Left cardiac atrium (tissue), 4 donors: Measurements from ENCODE around the gene SLC4A1AP. TPM values are rescaled to one million over a fixed set of nuclear protein-coding genes. Genes with fewer than 3 reads are reported as not detected.
"Not testable (repeated sequence)": the region's sequence is repeated elsewhere in the genome, so short reads cannot be mapped to it uniquely, and the experiment has no call there.

Experiments used
- ATAC-seq, 2 donors: fragments of 200-7000 bp; cut with Tn5 transposase; one replicate each; pipeline ENCODE4 v1.9.1; 2020; ENCODE audit warnings: mild to moderate bottlenecking in 2 of 2, moderate library complexity in 2 of 2
- DNase-seq: peaks from one replicate; pipeline ENCODE4 v3.0.0-alpha.2; 2020
- intact Hi-C, 2 donors: fragments of 100-400 bp; cut with DNase I; formaldehyde crosslinking; loops; one replicate each; pipeline versions ENCODE4 v1.14.1 to v1.15.1; 2022 to 2023
- total RNA-seq, 2 donors: library from RNA; stranded (reverse); fragmentation: NEBNext Ultra II Directional; extraction: Animal tissue kit (Norgen Biotek cat#: 25700); gene quantifications; one replicate each; pipeline ENCODE4 v1.2.1, GENCODE V29; 2021
- donor health status: DM: no; HTN: yes; CAD: no.
- donor health status: DM: no; HTN: yes; CAD: no; lungs with severe emphysema.
- donor health status: DM: yes; HTN: yes; CAD: no.
- donor health status: Dilated cardiomyopathy.

SLC4A1AP gene
- total RNA-seq, 2 donors from 2014 or later = 16.5 to 20.7 TPM

GRCh38 chr2:27647737-27648136, 16.0 kb upstream of the SLC4A1AP start:
- no peak for DNase-seq
- intact Hi-C loops = no loop called here
- ATAC-seq = no peak

DNA sequence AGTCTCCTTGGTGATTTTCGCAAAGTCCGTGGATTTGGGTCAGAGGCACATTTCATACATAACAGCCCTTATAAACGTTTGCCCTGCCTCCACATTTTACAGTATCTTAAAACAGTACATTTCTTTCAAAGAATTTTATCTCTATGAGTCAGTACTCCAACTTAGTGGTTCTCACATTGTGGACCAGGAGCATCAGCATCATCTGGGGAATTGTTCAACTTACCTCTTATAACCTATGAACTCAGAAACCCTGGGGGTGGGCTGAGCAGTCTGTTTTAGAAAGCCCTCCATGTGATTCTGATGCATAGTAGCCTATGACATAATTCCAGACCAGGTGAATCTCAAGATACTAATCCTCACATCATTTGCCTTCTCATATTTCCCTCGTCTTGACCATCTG, 12.6 kb upstream of the SLC4A1AP start:
- ATAC-seq = no peak
- intact Hi-C loops = no loop called here
- no peak for DNase-seq

DNA sequence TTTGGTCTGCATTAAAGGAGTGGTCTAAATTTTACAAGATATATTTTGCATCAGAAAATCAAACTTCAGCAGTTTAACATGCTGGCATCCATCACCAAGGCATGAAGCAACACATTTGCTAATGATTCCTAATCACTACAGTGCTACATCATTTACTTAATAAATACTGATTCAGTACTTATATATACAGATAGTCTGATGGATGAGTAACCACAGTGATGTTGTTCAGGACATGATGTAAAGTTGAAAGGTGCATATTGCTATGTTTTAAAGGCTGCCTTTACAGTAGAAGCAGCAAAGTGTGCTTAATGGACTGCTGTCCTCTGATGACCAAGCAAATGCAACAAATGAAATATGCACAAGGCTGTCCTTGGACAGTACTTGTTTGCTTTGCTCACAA, 11.3 kb upstream of the SLC4A1AP start:
- ATAC-seq (no peak), DNase-seq (no peak)
- intact Hi-C loops = no loop called here

GRCh38 chr2:27652790-27653189, 10.9 kb upstream of the SLC4A1AP start:
- DNase-seq (no peak), ATAC-seq (no peak)
- intact Hi-C loops = no loop called here

- ATAC-seq (no peak), DNase-seq (no peak)
- intact Hi-C loops = no loop called here
Measured at GRCh38 chr2:27653397-27653796, 10.3 kb upstream of the SLC4A1AP start.

GRCh38 chr2:27655155-27655951, 8.3 kb upstream of the SLC4A1AP start:
- intact Hi-C loops = no loop called here

GRCh38 chr2:27661371-27661770, 2.3 kb upstream of the SLC4A1AP start:
- intact Hi-C loops = no loop called here
- no peak for DNase-seq
- ATAC-seq = no peak

More at GRCh38 chr2:27655155-27655951, 8.3 kb upstream of the SLC4A1AP start:
- no peak for ATAC-seq
- no peak for DNase-seq

- intact Hi-C loops = no loop called here
- DNase-seq = no peak
- ATAC-seq = peak in 1 of 2 donors; percentile 6
Measured at GRCh38 chr2:27664154-27664574, 475 bp downstream of the SLC4A1AP start.

GRCh38 chr2:27664622-27665363, 1.1 kb downstream of the SLC4A1AP start:
- intact Hi-C loops = no loop called here
- DNase-seq = no peak
- no peak for ATAC-seq

- intact Hi-C loops = no loop called here
- DNase-seq = no peak
- ATAC-seq = no peak
Measured at GRCh38 chr2:27667446-27667845, 3.8 kb downstream of the SLC4A1AP start.

- no peak for DNase-seq
- no peak for ATAC-seq
- intact Hi-C loops = no loop called here
Measured at GRCh38 chr2:27671235-27671634, 7.5 kb downstream of the SLC4A1AP start.

DNA sequence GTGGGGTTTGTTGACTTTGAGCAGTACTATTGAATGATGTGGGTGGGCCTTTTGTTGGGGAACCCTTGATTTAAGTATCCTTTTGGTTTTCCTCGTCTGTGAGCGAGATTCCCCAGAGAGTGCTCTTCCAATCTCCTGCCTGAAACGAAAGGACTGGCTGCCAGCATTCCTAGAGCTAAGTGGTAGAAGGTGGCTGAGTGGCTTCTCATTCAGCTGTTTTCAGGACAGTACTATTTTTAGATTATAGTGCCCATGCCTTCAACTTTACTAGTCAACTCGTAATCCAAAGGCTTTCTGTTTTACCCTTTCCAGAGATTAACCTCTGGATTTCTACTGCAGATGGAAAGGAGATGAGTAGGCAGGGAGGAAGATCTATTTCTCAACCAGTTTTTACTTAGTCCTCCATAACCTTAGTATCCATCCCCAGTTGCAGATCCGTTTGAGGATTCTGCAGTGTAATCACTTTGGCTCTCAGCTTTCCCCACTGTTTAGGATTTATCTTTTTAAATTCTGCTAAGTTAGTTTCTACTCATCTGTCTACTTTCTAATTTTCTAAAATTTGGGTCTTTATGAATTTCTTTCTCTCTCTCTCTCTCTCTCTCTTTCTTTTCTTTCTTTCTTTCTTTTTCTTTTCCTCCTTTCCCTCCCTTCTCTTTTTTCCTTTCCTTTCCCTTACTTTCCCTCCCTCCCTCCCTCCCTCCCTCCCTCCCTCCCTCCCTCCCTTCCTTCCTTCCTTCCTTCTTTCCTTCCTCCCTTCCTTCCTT, 9.2 kb downstream of the SLC4A1AP start:
- intact Hi-C loops = no loop called here
- no peak for DNase-seq
- peak; percentile 68 to 73 for ATAC-seq

GRCh38 chr2:27680571-27680970, 16.9 kb downstream of the SLC4A1AP start:
- ATAC-seq = no peak
- DNase-seq = no peak
- intact Hi-C loops = no loop called here

GRCh38 chr2:27681841-27682240, 18.2 kb downstream of the SLC4A1AP start:
- DNase-seq = no peak
- peak in 1 of 2 donors; percentile 39 for ATAC-seq
- intact Hi-C loops = no loop called here

GRCh38 chr2:27682334-27682771, 18.7 kb downstream of the SLC4A1AP start:
- intact Hi-C loops, DNase-seq: not testable (repeated sequence)
- ATAC-seq = peak in 1 of 2 donors; percentile 79

- peak; percentile 60 to 70 for ATAC-seq
- intact Hi-C loops = no loop called here
- peak; percentile 80 for DNase-seq
Measured at GRCh38 chr2:27683390-27684071, 19.8 kb downstream of the SLC4A1AP start.

GRCh38 chr2:27685006-27685405, 21.3 kb downstream of the SLC4A1AP start:
- intact Hi-C loops, ATAC-seq: not testable (repeated sequence)

DNA sequence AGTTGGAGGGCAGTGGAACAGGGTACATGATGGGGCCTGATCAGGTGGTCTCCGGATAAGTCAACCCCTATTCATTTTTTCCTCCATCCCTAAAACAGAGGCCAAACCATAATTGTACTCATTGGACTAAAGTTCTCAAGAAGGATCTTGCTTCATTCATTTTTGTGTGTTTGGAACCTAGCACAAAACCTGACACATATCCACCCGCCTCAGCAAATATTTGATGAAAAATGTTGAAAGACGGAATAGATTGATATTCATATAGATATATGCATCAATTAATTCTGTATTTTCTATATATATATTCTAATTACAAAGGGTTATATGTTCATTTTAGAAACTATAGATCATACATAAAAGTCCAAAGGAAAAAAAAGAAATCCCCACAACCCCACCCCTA, 21.9 kb downstream of the SLC4A1AP start:
- ATAC-seq (no peak), DNase-seq (no peak)
- intact Hi-C loops = no loop called here

More at GRCh38 chr2:27685006-27685405, 21.3 kb downstream of the SLC4A1AP start:
- not testable (repeated sequence) for DNase-seq

DNA sequence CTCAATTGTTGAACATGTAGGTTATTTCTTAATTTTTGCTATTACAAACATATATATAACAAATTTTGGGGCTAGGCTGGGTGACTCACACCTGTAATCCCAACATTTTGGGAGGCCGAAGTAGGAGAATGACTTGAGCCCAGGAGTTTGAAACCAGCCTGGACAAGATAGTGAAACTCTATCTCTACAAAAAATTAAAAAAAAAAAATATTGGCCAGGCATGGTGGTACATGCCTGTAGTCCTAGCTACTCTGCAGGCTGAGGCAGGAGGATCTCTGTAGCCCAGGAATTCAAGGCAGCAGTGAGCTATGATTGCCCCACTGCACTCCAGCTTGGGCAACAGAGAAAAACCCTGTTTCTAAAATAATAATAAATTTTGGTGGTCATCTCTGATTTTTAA, 23.5 kb downstream of the SLC4A1AP start:
- intact Hi-C loops = no loop called here
- DNase-seq (no peak), ATAC-seq (no peak)
